HK-2 (cell line): ENCODE results near the gene TMEM63B.
"Not testable (repeated sequence)": the region's sequence is repeated elsewhere in the genome, so short reads cannot be mapped to it uniquely, and the experiment has no call there.

ENCODE experiments used
- DNase-seq: peaks from one replicate; pipeline ENCODE4 v3.0.0-alpha.2; 2018; ENCODE audit not compliant: unreplicated experiment

TMEM63B gene

GRCh38 chr6:44171899-44172546, 44.7 kb downstream of the TMEM63B start:
- no peak for DNase-seq

GRCh38 chr6:44172731-44173500, 45.6 kb downstream of the TMEM63B start:
- DNase-seq: peak; percentile 86

GRCh38 chr6:44176130-44176761, 48.9 kb downstream of the TMEM63B start:
- DNase-seq: no peak

GRCh38 chr6:44176762-44177509, 49.6 kb downstream of the TMEM63B start:
- DNase-seq: no peak

GRCh38 chr6:44177691-44178423, 50.5 kb downstream of the TMEM63B start:
- no peak for DNase-seq

- no peak for DNase-seq
These were observed 51.2 kb downstream of the TMEM63B start for GRCh38 chr6:44178424-44179071.

- no peak for DNase-seq
These were observed 51.8 kb downstream of the TMEM63B start for GRCh38 chr6:44179072-44179536.

- DNase-seq: no peak
These were observed 52.3 kb downstream of the TMEM63B start for GRCh38 chr6:44179648-44180047.

- no peak for DNase-seq
These were observed 53.1 kb downstream of the TMEM63B start for GRCh38 chr6:44180406-44180805.

- no peak for DNase-seq
These were observed 53.5 kb downstream of the TMEM63B start for GRCh38 chr6:44180886-44181285.

- DNase-seq: not testable (repeated sequence)
These were observed 54.4 kb downstream of the TMEM63B start for GRCh38 chr6:44181784-44182183.

- no peak for DNase-seq
These were observed 55.6 kb downstream of the TMEM63B start for GRCh38 chr6:44182911-44183390.

- DNase-seq: no peak
These were observed 56.4 kb downstream of the TMEM63B start for GRCh38 chr6:44183783-44184182.

- not testable (repeated sequence) for DNase-seq
These were observed 58.0 kb downstream of the TMEM63B start for GRCh38 chr6:44185356-44185755.

GRCh38 chr6:44185953-44186634, 58.7 kb downstream of the TMEM63B start:
- no peak for DNase-seq

- no peak for DNase-seq
These were observed 59.3 kb downstream of the TMEM63B start for GRCh38 chr6:44186635-44187025.

GRCh38 chr6:44188819-44189218, 61.5 kb downstream of the TMEM63B start:
- no peak for DNase-seq

- DNase-seq: no peak
These were observed 61.9 kb downstream of the TMEM63B start for GRCh38 chr6:44189257-44189656.

- no peak for DNase-seq
These were observed 63.4 kb downstream of the TMEM63B start for GRCh38 chr6:44190715-44191114.

- DNase-seq: no peak
These were observed 65.2 kb downstream of the TMEM63B start for GRCh38 chr6:44192428-44193041.
